ENCODE data around the gene KIF11. TPM values are rescaled to one million over a fixed set of nuclear protein-coding genes. Genes with fewer than 3 reads are reported as not detected.

The KIF11 gene
- total RNA-seq, 1 experiment from 2014 or later, result 47.8 TPM

GRCh38 chr10:92562424-92562823, 30.5 kb upstream of the KIF11 start:
- Histone ChIP-seq H3K27me3 (ENCODE audit: control insufficient read depth, insufficient read depth, low read length) (no peaks in the 10 kb centered on the region), H3K27ac (ENCODE audit: low read length) (no peak overlapping the region), H3K4me1 (ENCODE audit: control insufficient read depth, insufficient read depth, low read length) (no peaks in the 10 kb centered on the region), H3K4me3 (ENCODE audit: low read depth in 2 of 2, low read length in 2 of 2) (no peak overlapping the region), H3K36me3 (ENCODE audit: control insufficient read depth, insufficient read depth, low read length) (peaks cover 3% of the 10 kb centered on the region; the same call in 1 of the 2 replicates), H3K9me3 (ENCODE audit: control insufficient read depth, insufficient read depth, low read depth, low read length) (no peaks in the 10 kb centered on the region)
- in situ Hi-C loops (cut with HindIII; ENCODE audit: low pct_unique_long_range_greater_than_20kb, low sequenced_read_pairs) (no loop called here), intact Hi-C loops (cut with micrococcal nuclease; ENCODE audit: unreplicated experiment) (no loop called here)
- no peak for DNase-seq (ENCODE audit: low read depth, low spot score)
- ChIA-PET CTCF (interaction anchor here (1.0 kb wide), 1 partner anchor 12 kb away, joined by 4 read pairs; the partner anchor contains the start of gene IDE), POLR2A (no interaction called here)
- BruUV-seq (replicated peaks), result no TSS peak
- ATAC-seq, result no peak
- TF ChIP-seq TCF7L2 (IDR thresholded peaks at IDR 0.05; ENCODE audit: low read depth, low read length), result no peak
- TF ChIP-seq, protein P1, sequence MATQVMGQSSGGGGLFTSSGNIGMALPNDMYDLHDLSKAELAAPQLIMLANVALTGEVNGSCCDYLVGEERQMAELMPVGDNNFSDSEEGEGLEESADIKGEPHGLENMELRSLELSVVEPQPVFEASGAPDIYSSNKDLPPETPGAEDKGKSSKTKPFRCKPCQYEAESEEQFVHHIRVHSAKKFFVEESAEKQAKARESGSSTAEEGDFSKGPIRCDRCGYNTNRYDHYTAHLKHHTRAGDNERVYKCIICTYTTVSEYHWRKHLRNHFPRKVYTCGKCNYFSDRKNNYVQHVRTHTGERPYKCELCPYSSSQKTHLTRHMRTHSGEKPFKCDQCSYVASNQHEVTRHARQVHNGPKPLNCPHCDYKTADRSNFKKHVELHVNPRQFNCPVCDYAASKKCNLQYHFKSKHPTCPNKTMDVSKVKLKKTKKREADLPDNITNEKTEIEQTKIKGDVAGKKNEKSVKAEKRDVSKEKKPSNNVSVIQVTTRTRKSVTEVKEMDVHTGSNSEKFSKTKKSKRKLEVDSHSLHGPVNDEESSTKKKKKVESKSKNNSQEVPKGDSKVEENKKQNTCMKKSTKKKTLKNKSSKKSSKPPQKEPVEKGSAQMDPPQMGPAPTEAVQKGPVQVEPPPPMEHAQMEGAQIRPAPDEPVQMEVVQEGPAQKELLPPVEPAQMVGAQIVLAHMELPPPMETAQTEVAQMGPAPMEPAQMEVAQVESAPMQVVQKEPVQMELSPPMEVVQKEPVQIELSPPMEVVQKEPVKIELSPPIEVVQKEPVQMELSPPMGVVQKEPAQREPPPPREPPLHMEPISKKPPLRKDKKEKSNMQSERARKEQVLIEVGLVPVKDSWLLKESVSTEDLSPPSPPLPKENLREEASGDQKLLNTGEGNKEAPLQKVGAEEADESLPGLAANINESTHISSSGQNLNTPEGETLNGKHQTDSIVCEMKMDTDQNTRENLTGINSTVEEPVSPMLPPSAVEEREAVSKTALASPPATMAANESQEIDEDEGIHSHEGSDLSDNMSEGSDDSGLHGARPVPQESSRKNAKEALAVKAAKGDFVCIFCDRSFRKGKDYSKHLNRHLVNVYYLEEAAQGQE (IDR thresholded peaks at IDR 0.05; ENCODE audit: insufficient read depth in 1 of 2, low read depth in 2 of 2, low read length in 1 of 2), result no peak
- TF ChIP-seq, protein P2, sequence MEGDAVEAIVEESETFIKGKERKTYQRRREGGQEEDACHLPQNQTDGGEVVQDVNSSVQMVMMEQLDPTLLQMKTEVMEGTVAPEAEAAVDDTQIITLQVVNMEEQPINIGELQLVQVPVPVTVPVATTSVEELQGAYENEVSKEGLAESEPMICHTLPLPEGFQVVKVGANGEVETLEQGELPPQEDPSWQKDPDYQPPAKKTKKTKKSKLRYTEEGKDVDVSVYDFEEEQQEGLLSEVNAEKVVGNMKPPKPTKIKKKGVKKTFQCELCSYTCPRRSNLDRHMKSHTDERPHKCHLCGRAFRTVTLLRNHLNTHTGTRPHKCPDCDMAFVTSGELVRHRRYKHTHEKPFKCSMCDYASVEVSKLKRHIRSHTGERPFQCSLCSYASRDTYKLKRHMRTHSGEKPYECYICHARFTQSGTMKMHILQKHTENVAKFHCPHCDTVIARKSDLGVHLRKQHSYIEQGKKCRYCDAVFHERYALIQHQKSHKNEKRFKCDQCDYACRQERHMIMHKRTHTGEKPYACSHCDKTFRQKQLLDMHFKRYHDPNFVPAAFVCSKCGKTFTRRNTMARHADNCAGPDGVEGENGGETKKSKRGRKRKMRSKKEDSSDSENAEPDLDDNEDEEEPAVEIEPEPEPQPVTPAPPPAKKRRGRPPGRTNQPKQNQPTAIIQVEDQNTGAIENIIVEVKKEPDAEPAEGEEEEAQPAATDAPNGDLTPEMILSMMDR (IDR thresholded peaks at IDR 0.05), result no peak

- BruUV-seq (replicated peaks), result no TSS peak
- H3K9me3 ChIP-seq (ENCODE audit: control insufficient read depth, insufficient read depth, low read depth, low read length), result no peaks in the 10 kb centered on the region
- peaks cover 13% of the 10 kb centered on the region for H3K4me1 ChIP-seq (ENCODE audit: control insufficient read depth, insufficient read depth, low read length)
- H3K4me3 ChIP-seq (ENCODE audit: low read depth in 2 of 2, low read length in 2 of 2), result no peak overlapping the region
- ATAC-seq, result no peak
- DNase-seq (ENCODE audit: low read depth, low spot score), result no peak
- no peak overlapping the region for H3K27ac ChIP-seq (ENCODE audit: low read length)
- in situ Hi-C loops (cut with HindIII; ENCODE audit: low pct_unique_long_range_greater_than_20kb, low sequenced_read_pairs), result no loop called here
- intact Hi-C loops (cut with micrococcal nuclease; ENCODE audit: unreplicated experiment), result no loop called here
- ChIA-PET CTCF (no interaction called here), POLR2A (no interaction called here)
- no peaks in the 10 kb centered on the region for H3K36me3 ChIP-seq (ENCODE audit: control insufficient read depth, insufficient read depth, low read length)
- TF ChIP-seq, protein P1 (IDR thresholded peaks at IDR 0.05; ENCODE audit: insufficient read depth in 1 of 2, low read depth in 2 of 2, low read length in 1 of 2), result no peak
- TF ChIP-seq TCF7L2 (IDR thresholded peaks at IDR 0.05; ENCODE audit: low read depth, low read length) (no peak), POLR2AphosphoS5 (IDR thresholded peaks at IDR 0.05; ENCODE audit: low read depth, low read length) (no peak), SIN3A (IDR thresholded peaks at IDR 0.05; ENCODE audit: borderline replicate concordance, insufficient read depth, low read depth, low read length) (no peak)
- TF ChIP-seq, protein P2 (IDR thresholded peaks at IDR 0.05), result no peak
- no peaks in the 10 kb centered on the region for H3K27me3 ChIP-seq (ENCODE audit: control insufficient read depth, insufficient read depth, low read length)
Measured at GRCh38 chr10:92567952-92568600, 24.9 kb upstream of the KIF11 start.
